GM23338 (cell line): ENCODE data around the gene NELFCD. TPM values are rescaled to one million over a fixed set of nuclear protein-coding genes. Genes with fewer than 3 reads are reported as not detected.

Experiments
- ATAC-seq: fragments of 200-7000 bp; cut with Tn5 transposase; 3 replicates; pipeline ENCODE4 v1.9.1; 2020
- DNase-seq: peaks from one replicate; pipeline ENCODE4 v3.0.0-alpha.2; 2015; ENCODE audit warnings: low spot score
- H2AFZ ChIP-seq: fragments of 200-600 bp; sonication (generic); 2 replicates; pipeline ENCODE4 v1.8.0; 2016; ENCODE audit warnings: antibody characterized with exemption, mild to moderate bottlenecking, moderate library complexity
- H3F3A ChIP-seq: fragments of 200-600 bp; sonication (generic); replicated peaks from 2 replicates; pipeline ENCODE4 v1.8.0; 2017; ENCODE audit warnings: antibody characterized with exemption, mixed run types, low read depth
- H3K27ac ChIP-seq: fragments of 200-600 bp; sonication (generic); 2 replicates; pipeline ENCODE4 v1.6.1; 2016; ENCODE audit warnings: low read depth
- H3K27me3 ChIP-seq: fragments of 200-600 bp; sonication (generic); 2 replicates; pipeline ENCODE4 v1.8.0; 2016; ENCODE audit warnings: mild to moderate bottlenecking, mixed run types, moderate library complexity; ENCODE audit not compliant: insufficient read depth
- H3K36me3 ChIP-seq: fragments of 200-600 bp; sonication (generic); 2 replicates; pipeline ENCODE4 v1.8.0; 2016; ENCODE audit warnings: mild to moderate bottlenecking; ENCODE audit not compliant: insufficient read depth
- H3K4me1 ChIP-seq: fragments of 200-600 bp; sonication (generic); 2 replicates; pipeline ENCODE4 v1.8.0; 2016; ENCODE audit warnings: mild to moderate bottlenecking, moderate library complexity; ENCODE audit not compliant: insufficient read depth
- H3K4me2 ChIP-seq: fragments of 200-600 bp; sonication (generic); 2 replicates; pipeline ENCODE4 v1.7.1; 2017; ENCODE audit warnings: mixed run types
- H3K4me3 ChIP-seq: fragments of 200-600 bp; sonication (generic); 2 replicates; pipeline ENCODE4 v1.6.1; 2016; ENCODE audit warnings: mixed run types
- H3K79me2 ChIP-seq: fragments of 200-600 bp; sonication (generic); replicated peaks from 2 replicates; pipeline ENCODE4 v1.8.0; 2017; ENCODE audit warnings: mild to moderate bottlenecking; ENCODE audit not compliant: insufficient read depth
- H3K9me2 ChIP-seq: fragments of 200-600 bp; sonication (generic); 2 replicates; pipeline ENCODE4 v1.8.0; 2017; ENCODE audit not compliant: insufficient read depth
- H4K20me1 ChIP-seq: fragments of 200-600 bp; sonication (generic); replicated peaks from 2 replicates; pipeline ENCODE4 v1.8.0; 2017; ENCODE audit warnings: mild to moderate bottlenecking; ENCODE audit not compliant: insufficient read depth
- H3K27ac Mint-ChIP-seq: 2 replicates; pipeline ENCODE4 v1.8.0; 2020; ENCODE audit warnings: inconsistent platforms, mild to moderate bottlenecking, moderate library complexity, mixed read lengths
- H3K27me3 Mint-ChIP-seq: 3 replicates; pipeline ENCODE4 v1.8.0; 2022; ENCODE audit warnings: low read depth, mild to moderate bottlenecking, moderate library complexity, mixed read lengths, inconsistent platforms; ENCODE audit not compliant: insufficient read depth, poor library complexity
- H3K36me3 Mint-ChIP-seq: 3 replicates; pipeline ENCODE4 v1.8.0; 2021; ENCODE audit warnings: low read depth, mild to moderate bottlenecking, inconsistent platforms, moderate library complexity, mixed read lengths
- H3K4me1 Mint-ChIP-seq: 3 replicates; pipeline ENCODE4 v1.8.0; 2020; ENCODE audit warnings: mild to moderate bottlenecking, inconsistent platforms, mixed read lengths
- H3K4me3 Mint-ChIP-seq: 3 replicates; pipeline ENCODE4 v1.8.0; 2021; ENCODE audit warnings: moderate library complexity, mild to moderate bottlenecking, inconsistent platforms, mixed read lengths
- H3K9me3 Mint-ChIP-seq: 3 replicates; pipeline ENCODE4 v1.8.0; 2020; ENCODE audit warnings: moderate library complexity, mild to moderate bottlenecking, inconsistent platforms, mixed read lengths
- CREB1 ChIP-seq: fragments of 250-450 bp; sonication (Bioruptor Pico); IDR thresholded peaks from 2 replicates; pipeline ENCODE4 v1.5.0; 2020; ENCODE audit warnings: low read depth, mild to moderate bottlenecking, moderate library complexity
- CTCF ChIP-seq, 2 experiments: fragments of 200-600 bp in 1 of 2; sonication (generic) in 1 of 2; conservative IDR thresholded peaks; 2 replicates each; pipeline versions ENCODE4 v1.5.1 to v1.6.1; 2016 to 2017; ENCODE audit warnings: antibody characterized with exemption in 2 of 2, low read depth in 2 of 2, mild to moderate bottlenecking in 2 of 2, moderate library complexity in 1 of 2
- ETS1 ChIP-seq: IDR thresholded peaks from 2 replicates; pipeline ENCODE4 v1.6.1; 2016; ENCODE audit warnings: antibody characterized with exemption
- EZH2 ChIP-seq: fragments of 200-600 bp; sonication (generic); IDR thresholded peaks from one replicate; pipeline ENCODE4 v1.8.0; 2017; ENCODE audit warnings: antibody characterized with exemption, mild to moderate bottlenecking, low read depth; ENCODE audit not compliant: unreplicated experiment
- EZH2phosphoT487 ChIP-seq: fragments of 200-600 bp; sonication (generic); IDR thresholded peaks from one replicate; pipeline ENCODE4 v1.8.1; 2018; ENCODE audit warnings: antibody characterized with exemption; ENCODE audit not compliant: unreplicated experiment
- JUNB ChIP-seq: IDR thresholded peaks from one replicate; pipeline ENCODE4 v1.6.1; 2016; ENCODE audit warnings: antibody characterized with exemption; ENCODE audit not compliant: unreplicated experiment
- NANOG ChIP-seq: IDR thresholded peaks from 2 replicates; pipeline ENCODE4 v1.6.1; 2016; ENCODE audit warnings: antibody characterized with exemption, borderline replicate concordance
- POLR2AphosphoS5 ChIP-seq: IDR thresholded peaks from 2 replicates; pipeline ENCODE4 v1.6.1; 2016; ENCODE audit warnings: antibody characterized with exemption, low read depth
- REST ChIP-seq: IDR thresholded peaks from one replicate; pipeline ENCODE4 v1.6.1; 2018; ENCODE audit warnings: antibody characterized with exemption; ENCODE audit not compliant: unreplicated experiment
- STAT1 ChIP-seq: IDR thresholded peaks from one replicate; pipeline ENCODE4 v1.6.1; 2016; ENCODE audit warnings: antibody characterized with exemption; ENCODE audit not compliant: unreplicated experiment
- ZNF114 ChIP-seq: fragments of 250-450 bp; sonication (Bioruptor Pico); IDR thresholded peaks from 2 replicates; pipeline ENCODE4 v1.5.0; 2020; ENCODE audit warnings: mild to moderate bottlenecking, moderate library complexity
- ZNF331 ChIP-seq: fragments of 250-450 bp; sonication (Bioruptor Pico); IDR thresholded peaks from 2 replicates; pipeline ENCODE4 v1.5.0; 2020; ENCODE audit warnings: low read depth, mild to moderate bottlenecking, moderate library complexity
- ZNF462 ChIP-seq: fragments of 250-450 bp; sonication (Bioruptor Pico); IDR thresholded peaks from 2 replicates; pipeline ENCODE4 v1.5.0; 2020; ENCODE audit warnings: mild to moderate bottlenecking, moderate library complexity
- polyA plus RNA-seq: library from polyadenylated mRNA; unstranded; fragments of >200 nt; fragmentation: Nextera tagmentation; extraction: Ambion mirVana; gene quantifications from 2 replicates; pipeline ENCODE4 v1.2.1, GENCODE V29; 2016
- total RNA-seq: library from RNA; depleted of rRNA; stranded (reverse); fragments of >200 nt; shearing (Covaris generic); gene quantifications from 2 replicates; pipeline ENCODE4 v1.2.3, GENCODE V29; 2014

Gene NELFCD
- total and polyA plus RNA-seq, 2 experiments from 2014 or later = 52.9 to 75.8 TPM

GRCh38 chr20:59008715-59009336, 27.8 kb downstream of the NELFCD start:
- Mint-ChIP-seq H3K27me3 (peaks cover 29% of the 10 kb centered on the region), H3K9me3 (no peaks in the 10 kb centered on the region), H3K4me1 (peaks cover 27% of the 10 kb centered on the region), H3K36me3 (no peaks in the 10 kb centered on the region), H3K4me3 (no peak overlapping the region), H3K27ac (no peak overlapping the region)
- Histone ChIP-seq H2AFZ (no peak overlapping the region), H3K27ac (no peak overlapping the region), H3K4me1 (peaks cover 5% of the 10 kb centered on the region; the same call in 1 of the 2 replicates), H3K9me2 (no peaks in the 10 kb centered on the region), H3K79me2 (no peaks in the 10 kb centered on the region), H3K27me3 (peaks cover 11% of the 10 kb centered on the region), H4K20me1 (0 out of 2 replicates have a peak, but pooled peaks cover 5% of the 10 kb centered on the region), H3K36me3 (no peaks in the 10 kb centered on the region), H3K4me3 (no peak overlapping the region), H3F3A (no peaks in the 10 kb centered on the region), H3K4me2 (no peak overlapping the region)
- no peak for ATAC-seq
- no peak for DNase-seq
- no peak for TF ChIP-seq STAT1
- TF ChIP-seq POLR2AphosphoS5 = no peak
- TF ChIP-seq EZH2 = no peak
- no peak for TF ChIP-seq CTCF (conservative IDR thresholded peaks at IDR 0.05; ENCODE audit: low read depth in 2 of 2)
- TF ChIP-seq ZNF114 (CRISPR knock-in tag) = no peak
- no peak for TF ChIP-seq NANOG
- no peak for TF ChIP-seq ZNF462
- TF ChIP-seq EZH2phosphoT487 = no peak
- no peak for TF ChIP-seq ETS1
- no peak for TF ChIP-seq ZNF331 (CRISPR knock-in tag)
- TF ChIP-seq CREB1 = no peak
- TF ChIP-seq REST = no peak
- TF ChIP-seq JUNB = no peak
